Kidney (tissue), 14 donors: ENCODE data around the gene QKI. TPM values are rescaled to one million over a fixed set of nuclear protein-coding genes. Genes with fewer than 3 reads are reported as not detected.

Experiments used
- DNase-seq, 5 donors: peaks; one replicate each; pipeline ENCODE4 v3.0.0-alpha.2; 2013 to 2020
- FAIRE-seq: peaks from 2 replicates; lab custom pipeline; 2012; peaks lifted over from hg19 to GRCh38; lab: Jason Lieb, UNC
- H3K27ac ChIP-seq, 2 donors: one replicate each; pipeline ENCODE4 v1.7.0; 2013; ENCODE audit warnings: low read depth in 2 of 2, low read length in 2 of 2, inconsistent platforms in 1 of 2
- H3K27me3 ChIP-seq: one replicate; pipeline ENCODE4 v1.7.1; 2013; ENCODE audit warnings: low read length, inconsistent platforms; ENCODE audit not compliant: control insufficient read depth, insufficient read depth
- H3K36me3 ChIP-seq, 3 donors: one replicate each; pipeline versions ENCODE4 v1.7.0 to v1.7.1; 2013; ENCODE audit warnings: low read length in 3 of 3, control low read depth in 1 of 3, inconsistent platforms in 1 of 3; ENCODE audit not compliant: insufficient read depth in 3 of 3, control insufficient read depth in 2 of 3
- H3K4me1 ChIP-seq, 3 donors: one replicate each; pipeline versions ENCODE4 v1.7.0 to v1.7.1; 2013; ENCODE audit warnings: low read length in 3 of 3, inconsistent platforms in 1 of 3, low read depth in 1 of 3; ENCODE audit not compliant: control insufficient read depth in 2 of 3, insufficient read depth in 2 of 3
- H3K4me3 ChIP-seq, 3 donors: one replicate each; pipeline versions ENCODE4 v1.7.0 to v1.8.1; 2013; ENCODE audit warnings: low read length in 3 of 3, control low read depth in 1 of 3, inconsistent platforms in 1 of 3
- H3K9ac ChIP-seq, 3 donors: one replicate each; pipeline versions ENCODE4 v1.7.0 to v1.7.1; 2013; ENCODE audit warnings: low read length in 3 of 3, control low read depth in 1 of 3, inconsistent platforms in 1 of 3
- H3K9me3 ChIP-seq, 3 donors: one replicate each; pipeline versions ENCODE4 v1.7.0 to v1.7.1; 2013; ENCODE audit warnings: low read length in 3 of 3, control low read depth in 1 of 3, inconsistent platforms in 1 of 3; ENCODE audit not compliant: control insufficient read depth in 2 of 3, insufficient read depth in 1 of 3
- intact Hi-C: fragments of 100-400 bp; cut with DNase I; formaldehyde crosslinking; loops from one replicate; pipeline ENCODE4 v1.11.1; 2022
- polyA plus RNA-seq: library from polyadenylated mRNA; stranded (reverse); fragments of 350-450 nt; fragmentation: Illumina TruSeq; extraction: RNeasy Lipid Tissue Mini Kit (QIAGEN cat#74804); gene quantifications from one replicate; pipeline ENCODE4 v1.2.3, GENCODE V29; 2014; ENCODE audit warnings: low read depth, low replicate concordance; ENCODE audit not compliant: insufficient read depth
- total RNA-seq: library from RNA; stranded (reverse); fragmentation: NEBNext Ultra II Directional; extraction: Animal tissue kit (Norgen Biotek cat#: 25700); gene quantifications from one replicate; pipeline ENCODE4 v1.2.1, GENCODE V29; 2021
- TF ChIP-seq, protein P1 (sequence below): IDR thresholded peaks from 3 replicates; pipeline ENCODE4 v1.5.1; 2012; ENCODE audit warnings: mild to moderate bottlenecking, moderate library complexity, borderline replicate concordance; ENCODE audit not compliant: insufficient read depth; ENCODE audit errors: extremely low read depth
- donor health status: control.
- donor health status: control.
- donor health status: control.
- donor health status: control.
- donor health status: control.
- donor health status: DM: yes; HTN: yes; CAD: no.
- donor health status: Normal renal cell carcinoma (clear cell type).

QKI gene
- total and polyA plus RNA-seq, 2 donors from 2014 or later, result 17.6 to 121 TPM

- TF ChIP-seq, protein P1, sequence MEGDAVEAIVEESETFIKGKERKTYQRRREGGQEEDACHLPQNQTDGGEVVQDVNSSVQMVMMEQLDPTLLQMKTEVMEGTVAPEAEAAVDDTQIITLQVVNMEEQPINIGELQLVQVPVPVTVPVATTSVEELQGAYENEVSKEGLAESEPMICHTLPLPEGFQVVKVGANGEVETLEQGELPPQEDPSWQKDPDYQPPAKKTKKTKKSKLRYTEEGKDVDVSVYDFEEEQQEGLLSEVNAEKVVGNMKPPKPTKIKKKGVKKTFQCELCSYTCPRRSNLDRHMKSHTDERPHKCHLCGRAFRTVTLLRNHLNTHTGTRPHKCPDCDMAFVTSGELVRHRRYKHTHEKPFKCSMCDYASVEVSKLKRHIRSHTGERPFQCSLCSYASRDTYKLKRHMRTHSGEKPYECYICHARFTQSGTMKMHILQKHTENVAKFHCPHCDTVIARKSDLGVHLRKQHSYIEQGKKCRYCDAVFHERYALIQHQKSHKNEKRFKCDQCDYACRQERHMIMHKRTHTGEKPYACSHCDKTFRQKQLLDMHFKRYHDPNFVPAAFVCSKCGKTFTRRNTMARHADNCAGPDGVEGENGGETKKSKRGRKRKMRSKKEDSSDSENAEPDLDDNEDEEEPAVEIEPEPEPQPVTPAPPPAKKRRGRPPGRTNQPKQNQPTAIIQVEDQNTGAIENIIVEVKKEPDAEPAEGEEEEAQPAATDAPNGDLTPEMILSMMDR, result no peak
- peak in 2 of 5 donors; percentile 46 to 61 for DNase-seq
- FAIRE-seq, result no peak
Measured at GRCh38 chr6:163392533-163392932, 22.0 kb upstream of the QKI start.

GRCh38 chr6:163393923-163394322 lies 20.6 kb upstream of the QKI start:
- Histone ChIP-seq H3K4me3 (no peak overlapping the region), H3K4me1 (peaks cover 0 to 4% (median 0%) of the 10 kb centered on the region in 3 donors), H3K9ac (no peak overlapping the region), H3K9me3 (no peaks in the 10 kb centered on the region), H3K36me3 (no peaks in the 10 kb centered on the region), H3K27me3 (no peaks in the 10 kb centered on the region), H3K27ac (no peak overlapping the region)
- TF ChIP-seq, protein P1, result no peak
- intact Hi-C loops, result no loop called here
- FAIRE-seq, result no peak
- DNase-seq, result no peak

More at GRCh38 chr6:163392533-163392932, 22.0 kb upstream of the QKI start:
- Histone ChIP-seq H3K9ac (no peak overlapping the region), H3K4me3 (no peak overlapping the region), H3K36me3 (no peaks in the 10 kb centered on the region), H3K9me3 (no peaks in the 10 kb centered on the region), H3K27ac (no peak overlapping the region), H3K4me1 (peaks cover 0 to 4% (median 0%) of the 10 kb centered on the region in 3 donors), H3K27me3 (no peaks in the 10 kb centered on the region)
- intact Hi-C loops, result no loop called here

DNA sequence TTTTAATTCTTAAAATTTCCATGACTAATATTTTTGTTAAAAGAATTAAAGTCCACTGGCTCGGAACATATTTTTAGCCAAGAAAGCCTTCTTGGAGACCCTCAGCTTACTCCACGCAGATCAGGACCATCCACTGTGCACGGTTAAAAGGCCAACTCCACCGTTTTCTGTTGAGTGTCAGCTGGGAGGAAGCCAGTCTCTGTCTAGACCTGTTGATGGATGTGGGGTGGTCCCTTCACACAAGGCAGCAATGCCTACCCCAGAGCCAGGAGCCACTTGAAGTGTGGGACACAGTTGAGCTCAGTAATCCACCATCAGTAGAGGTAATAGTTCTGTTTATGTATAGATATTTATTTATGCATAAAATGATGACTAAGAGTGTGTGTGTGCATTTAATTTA lies 19.9 kb upstream of the QKI start:
- Histone ChIP-seq H3K36me3 (no peaks in the 10 kb centered on the region), H3K9me3 (no peaks in the 10 kb centered on the region), H3K4me3 (no peak overlapping the region), H3K27me3 (no peaks in the 10 kb centered on the region), H3K9ac (no peak overlapping the region), H3K4me1 (peaks cover 0 to 4% (median 0%) of the 10 kb centered on the region in 3 donors), H3K27ac (no peak overlapping the region)
- TF ChIP-seq, protein P1, result no peak
- FAIRE-seq (no peak), DNase-seq (no peak)
- intact Hi-C loops, result no loop called here
